PFSK-1 (cell line): Measurements from ENCODE around the gene CAMK4.

Experiments
- FOXP2 ChIP-seq: optimal IDR thresholded peaks from 2 replicates; pipeline ENCODE3; 2011; ENCODE audit warnings: borderline replicate concordance, control low read depth, inconsistent platforms; ENCODE audit not compliant: insufficient read depth; ENCODE audit errors: extremely low read length, extremely low read depth
- POLR2AphosphoS5 ChIP-seq: IDR thresholded peaks from 2 replicates; pipeline ENCODE4 v1.6.1; 2012; ENCODE audit warnings: low read depth, mild to moderate bottlenecking, control low read depth, low read length, moderate library complexity
- REST ChIP-seq, 2 experiments: IDR thresholded peaks; 2 replicates each; pipeline versions ENCODE4 v1.6.1 to v1.8.0; 2011 to 2012; ENCODE audit warnings: low read depth in 2 of 2, low read length in 2 of 2, control low read depth in 1 of 2, inconsistent platforms in 1 of 2, mild to moderate bottlenecking in 1 of 2, moderate library complexity in 1 of 2; ENCODE audit not compliant: insufficient read depth in 1 of 2
- SIN3A ChIP-seq: IDR thresholded peaks from 2 replicates; pipeline ENCODE4 v1.6.1; 2012; ENCODE audit warnings: mild to moderate bottlenecking, low read length, moderate library complexity, borderline replicate concordance; ENCODE audit not compliant: insufficient read depth
- TAF1 ChIP-seq: IDR thresholded peaks from 2 replicates; pipeline ENCODE4 v1.6.1; 2012; ENCODE audit warnings: low read length, control low read depth, borderline replicate concordance; ENCODE audit not compliant: insufficient read depth

CAMK4 gene

GRCh38 chr5:111454776-111455175, 230.6 kb downstream of the CAMK4 start:
- no peak for TF ChIP-seq REST (IDR thresholded peaks at IDR 0.05; ENCODE audit: insufficient read depth in 1 of 2, low read depth in 2 of 2, low read length in 2 of 2)
- no peak for TF ChIP-seq TAF1
- no peak for TF ChIP-seq POLR2AphosphoS5
- TF ChIP-seq SIN3A: no peak
- no peak for TF ChIP-seq FOXP2

- TF ChIP-seq SIN3A (no peak), FOXP2 (no peak), REST (IDR thresholded peaks at IDR 0.05; ENCODE audit: insufficient read depth in 1 of 2, low read depth in 2 of 2, low read length in 2 of 2) (no peak), POLR2AphosphoS5 (no peak), TAF1 (no peak)
Measured at GRCh38 chr5:111461255-111461671, 237.1 kb downstream of the CAMK4 start.

- TF ChIP-seq SIN3A (no peak), FOXP2 (no peak), POLR2AphosphoS5 (no peak), TAF1 (no peak), REST (IDR thresholded peaks at IDR 0.05; ENCODE audit: insufficient read depth in 1 of 2, low read depth in 2 of 2, low read length in 2 of 2) (no peak)
Measured at GRCh38 chr5:111461934-111462333, 237.8 kb downstream of the CAMK4 start.

- no peak for TF ChIP-seq TAF1
- TF ChIP-seq REST (IDR thresholded peaks at IDR 0.05; ENCODE audit: insufficient read depth in 1 of 2, low read depth in 2 of 2, low read length in 2 of 2): no peak
- TF ChIP-seq POLR2AphosphoS5: no peak
- TF ChIP-seq FOXP2: no peak
- no peak for TF ChIP-seq SIN3A
Measured at GRCh38 chr5:111463311-111463710, 239.1 kb downstream of the CAMK4 start.

GRCh38 chr5:111469293-111469896, 245.2 kb downstream of the CAMK4 start:
- TF ChIP-seq SIN3A (no peak), TAF1 (no peak), FOXP2 (no peak), REST (IDR thresholded peaks at IDR 0.05; ENCODE audit: insufficient read depth in 1 of 2, low read depth in 2 of 2, low read length in 2 of 2) (no peak), POLR2AphosphoS5 (no peak)
